HUES48 (cell line): ENCODE results near the gene FFAR2.

ENCODE experiments used
- H3K27ac ChIP-seq: one replicate; pipeline ENCODE4 v1.7.0; 2013; ENCODE audit warnings: low read depth, low read length, inconsistent platforms
- H3K27me3 ChIP-seq: 2 replicates; pipeline ENCODE4 v1.6.1; 2013; ENCODE audit warnings: mild to moderate bottlenecking, low read length; ENCODE audit not compliant: control insufficient read depth, insufficient read depth
- H3K36me3 ChIP-seq: 2 replicates; pipeline ENCODE4 v1.6.1; 2013; ENCODE audit warnings: low read length; ENCODE audit not compliant: control insufficient read depth, insufficient read depth
- H3K4me1 ChIP-seq: 2 replicates; pipeline ENCODE4 v1.6.1; 2013; ENCODE audit warnings: mild to moderate bottlenecking, low read length; ENCODE audit not compliant: control insufficient read depth, insufficient read depth
- H3K4me3 ChIP-seq: 2 replicates; pipeline ENCODE4 v1.5.1; 2013; ENCODE audit warnings: mild to moderate bottlenecking, low read depth, low read length
- H3K9ac ChIP-seq: 2 replicates; pipeline ENCODE4 v1.6.1; 2013; ENCODE audit warnings: mild to moderate bottlenecking, low read depth, low read length, moderate library complexity
- H3K9me3 ChIP-seq: 2 replicates; pipeline ENCODE4 v1.6.1; 2013; ENCODE audit warnings: low read length; ENCODE audit not compliant: control insufficient read depth, insufficient read depth

FFAR2 gene

DNA sequence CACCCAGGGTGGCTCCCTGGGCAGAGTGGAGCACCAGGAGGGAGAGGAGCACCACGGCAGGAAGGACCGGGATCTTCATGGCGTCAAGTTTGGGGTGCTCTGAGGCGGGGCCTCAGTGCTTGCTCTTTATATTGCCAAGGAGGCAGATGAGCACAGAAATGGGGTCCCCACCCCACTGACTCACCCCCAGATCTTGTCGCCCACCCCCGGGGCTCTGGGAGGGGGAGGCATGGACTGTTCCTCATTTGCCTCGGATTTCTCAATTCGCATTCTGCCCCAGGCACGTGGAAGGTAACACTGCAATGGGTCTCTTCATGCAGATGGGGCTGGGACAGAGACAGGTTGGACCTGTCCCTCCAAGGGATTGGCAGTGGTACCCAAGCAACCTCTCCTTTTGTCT lies 42.3 kb downstream of the FFAR2 start, which contains the start of gene KRTDAP:
Gene KRTDAP, minus strand, starts transcription at position 101 of the 400 bp plus-strand sequence. Its CDS starts 22 bp downstream, at position 79.
- H3K27me3 ChIP-seq = peaks cover 12% of the 10 kb centered on the region; the same call in 1 of the 2 replicates
- H3K36me3 ChIP-seq = no peaks in the 10 kb centered on the region
- no peak within 1 kb of the TSS for H3K9ac ChIP-seq
- H3K27ac ChIP-seq = no peak within 1 kb of the TSS
- no peaks in the 10 kb centered on the region for H3K9me3 ChIP-seq
- no peak within 1 kb of the TSS for H3K4me3 ChIP-seq
- H3K4me1 ChIP-seq = 0 out of 2 replicates have a peak, but pooled peaks cover 4% of the 10 kb centered on the region

DNA sequence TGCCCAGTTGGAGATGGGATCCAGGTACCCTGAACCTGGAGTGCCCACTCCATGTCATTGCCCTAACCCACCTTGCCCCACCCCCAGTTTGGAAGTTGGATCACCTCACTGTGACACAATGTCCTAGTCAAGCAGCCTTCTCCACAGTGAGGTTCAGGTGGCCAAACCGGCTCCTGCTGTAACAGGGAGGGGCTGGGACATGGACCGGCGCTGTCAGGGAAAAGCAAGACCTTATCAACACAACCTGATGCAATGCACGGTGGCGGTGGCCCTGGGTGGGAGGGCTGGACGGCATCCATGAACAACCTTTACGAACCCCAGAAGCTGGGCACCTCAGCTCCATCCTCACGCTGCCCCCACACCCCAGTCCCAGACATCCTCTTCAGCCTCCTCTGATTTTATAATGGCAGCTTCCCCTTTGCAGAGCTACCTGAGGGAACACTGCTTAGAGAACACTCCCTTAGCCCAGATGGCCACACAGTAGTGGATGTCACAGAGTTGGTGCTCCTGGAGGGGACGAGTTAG lies 43.8 kb downstream of the FFAR2 start:
- Histone ChIP-seq H3K4me1 (peaks cover 8% of the 10 kb centered on the region), H3K9me3 (no peaks in the 10 kb centered on the region), H3K27ac (no peak overlapping the region), H3K27me3 (peaks cover 10% of the 10 kb centered on the region; the same call in 1 of the 2 replicates), H3K9ac (no peak overlapping the region), H3K36me3 (peaks cover under 1% of the 10 kb centered on the region; the same call in 1 of the 2 replicates), H3K4me3 (no peak overlapping the region)

GRCh38 chr19:35493971-35494370 lies 45.9 kb downstream of the FFAR2 start:
- H3K4me3 ChIP-seq = no peak overlapping the region
- no peak overlapping the region for H3K9ac ChIP-seq
- no peaks in the 10 kb centered on the region for H3K9me3 ChIP-seq
- peaks cover 6% of the 10 kb centered on the region; the same call in 1 of the 2 replicates for H3K27me3 ChIP-seq
- peaks cover 21% of the 10 kb centered on the region for H3K36me3 ChIP-seq
- peaks cover 8% of the 10 kb centered on the region for H3K4me1 ChIP-seq
- H3K27ac ChIP-seq = no peak overlapping the region

DNA sequence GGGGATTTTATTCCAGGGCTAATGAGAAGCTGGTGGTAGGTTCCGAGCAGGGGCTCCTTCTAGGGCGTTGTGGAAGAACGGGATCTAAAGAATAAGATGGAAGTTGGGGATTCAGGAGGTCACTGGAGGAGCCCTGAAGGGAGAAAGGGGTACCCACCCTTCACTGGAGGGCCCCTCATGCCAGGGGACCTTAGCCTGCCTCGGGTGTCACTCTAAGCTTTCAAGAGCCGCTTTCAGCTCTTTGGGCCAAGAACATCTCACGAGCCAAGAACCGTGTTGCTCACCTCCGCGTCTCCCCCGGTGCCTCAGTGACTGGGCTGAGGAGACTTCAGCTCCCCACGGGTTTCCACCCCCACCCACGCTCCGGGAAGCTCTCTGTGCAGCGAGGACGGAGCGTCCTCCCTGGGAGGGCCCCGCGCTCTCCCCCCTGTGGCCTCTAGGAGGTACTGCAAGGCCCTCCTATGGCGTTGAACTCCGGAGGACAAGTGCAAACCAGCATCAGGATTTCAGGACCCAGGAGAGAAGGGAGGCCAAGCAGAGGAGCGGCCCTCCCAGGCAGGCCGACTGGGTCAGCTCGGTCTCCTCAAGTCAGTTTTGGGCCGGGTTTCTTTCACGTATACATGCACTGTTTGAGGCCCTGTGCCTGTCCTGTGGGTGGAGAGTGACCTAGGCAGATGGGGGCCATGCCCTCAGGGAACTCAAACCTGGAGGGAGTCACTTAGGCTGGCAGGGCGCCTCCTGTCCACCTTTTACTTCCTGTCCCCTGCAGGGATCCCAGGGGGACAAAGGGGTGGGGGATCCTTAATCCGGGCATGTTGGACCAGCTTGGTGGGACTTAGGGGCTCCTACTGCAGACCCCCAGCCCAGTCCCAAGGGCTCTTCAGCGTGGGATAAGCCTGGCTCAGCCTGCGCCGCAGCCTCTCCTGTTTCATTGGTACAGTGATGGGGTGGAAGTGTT lies 47.3 kb downstream of the FFAR2 start:
- peaks cover 6% of the 10 kb centered on the region; the same call in 1 of the 2 replicates for H3K27me3 ChIP-seq
- peaks cover 8% of the 10 kb centered on the region for H3K4me1 ChIP-seq
- H3K27ac ChIP-seq = no peak overlapping the region
- H3K36me3 ChIP-seq = peaks cover 35% of the 10 kb centered on the region
- H3K9me3 ChIP-seq = no peaks in the 10 kb centered on the region
- no peak overlapping the region for H3K9ac ChIP-seq
- no peak overlapping the region for H3K4me3 ChIP-seq

DNA sequence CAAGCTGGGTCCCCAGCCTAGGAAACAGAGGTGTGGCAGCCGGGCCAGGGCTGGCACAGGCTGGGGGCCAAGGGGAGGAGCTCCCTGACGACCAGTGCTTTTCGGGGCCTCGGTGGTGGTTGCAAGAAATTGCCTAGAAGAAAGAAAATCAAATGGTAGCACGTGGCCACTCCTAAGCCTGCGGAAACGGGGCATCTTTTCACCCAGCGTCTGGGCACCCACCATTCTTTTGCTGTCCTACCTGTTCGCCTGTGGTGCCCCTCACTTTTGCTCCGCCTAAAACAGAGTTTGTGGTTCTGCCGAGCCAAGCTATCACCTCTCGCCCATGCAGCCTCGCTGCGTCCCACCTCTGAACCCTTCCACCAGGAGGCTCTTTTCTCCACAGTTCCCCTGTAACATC lies 49.3 kb downstream of the FFAR2 start:
- peaks cover 8% of the 10 kb centered on the region for H3K4me1 ChIP-seq

GRCh38 chr19:35498220-35498619 lies 50.2 kb downstream of the FFAR2 start:
- H3K27me3 ChIP-seq = no peaks in the 10 kb centered on the region

More for the DNA sequence above, 49.3 kb downstream of the FFAR2 start:
- no peak overlapping the region for H3K27ac ChIP-seq
- no peaks in the 10 kb centered on the region for H3K27me3 ChIP-seq
- no peaks in the 10 kb centered on the region for H3K9me3 ChIP-seq
- H3K36me3 ChIP-seq = peaks cover 53% of the 10 kb centered on the region
- no peak overlapping the region for H3K9ac ChIP-seq
- no peak overlapping the region for H3K4me3 ChIP-seq

GRCh38 chr19:35498984-35499527 lies 51.0 kb downstream of the FFAR2 start:
- H3K4me3 ChIP-seq = no peak overlapping the region
- peaks cover 67% of the 10 kb centered on the region for H3K36me3 ChIP-seq
- H3K27ac ChIP-seq = no peak overlapping the region
- no peaks in the 10 kb centered on the region for H3K9me3 ChIP-seq
- H3K27me3 ChIP-seq = no peaks in the 10 kb centered on the region
- H3K9ac ChIP-seq = no peak overlapping the region
- H3K4me1 ChIP-seq = peaks cover 8% of the 10 kb centered on the region

More at GRCh38 chr19:35498220-35498619, 50.2 kb downstream of the FFAR2 start:
- H3K27ac ChIP-seq = no peak overlapping the region
- peaks cover 8% of the 10 kb centered on the region for H3K4me1 ChIP-seq
- H3K9me3 ChIP-seq = no peaks in the 10 kb centered on the region
- peaks cover 61% of the 10 kb centered on the region for H3K36me3 ChIP-seq
- H3K9ac ChIP-seq = no peak overlapping the region
- no peak overlapping the region for H3K4me3 ChIP-seq

- peaks cover 83% of the 10 kb centered on the region for H3K36me3 ChIP-seq
- no peaks in the 10 kb centered on the region for H3K9me3 ChIP-seq
- no peak overlapping the region for H3K27ac ChIP-seq
- no peak overlapping the region for H3K9ac ChIP-seq
- H3K4me3 ChIP-seq = no peak overlapping the region
- H3K27me3 ChIP-seq = no peaks in the 10 kb centered on the region
- peaks cover 3% of the 10 kb centered on the region for H3K4me1 ChIP-seq
Measured at GRCh38 chr19:35500611-35501010, 52.6 kb downstream of the FFAR2 start.
